ENCODE data around the gene AKR1A1. TPM values are rescaled to one million over a fixed set of nuclear protein-coding genes. Genes with fewer than 3 reads are reported as not detected.
"Not testable (repeated sequence)": the region's sequence is repeated elsewhere in the genome, so short reads cannot be mapped to it uniquely, and the experiment has no call there.

Gene AKR1A1
- 120 TPM for total RNA-seq

DNA sequence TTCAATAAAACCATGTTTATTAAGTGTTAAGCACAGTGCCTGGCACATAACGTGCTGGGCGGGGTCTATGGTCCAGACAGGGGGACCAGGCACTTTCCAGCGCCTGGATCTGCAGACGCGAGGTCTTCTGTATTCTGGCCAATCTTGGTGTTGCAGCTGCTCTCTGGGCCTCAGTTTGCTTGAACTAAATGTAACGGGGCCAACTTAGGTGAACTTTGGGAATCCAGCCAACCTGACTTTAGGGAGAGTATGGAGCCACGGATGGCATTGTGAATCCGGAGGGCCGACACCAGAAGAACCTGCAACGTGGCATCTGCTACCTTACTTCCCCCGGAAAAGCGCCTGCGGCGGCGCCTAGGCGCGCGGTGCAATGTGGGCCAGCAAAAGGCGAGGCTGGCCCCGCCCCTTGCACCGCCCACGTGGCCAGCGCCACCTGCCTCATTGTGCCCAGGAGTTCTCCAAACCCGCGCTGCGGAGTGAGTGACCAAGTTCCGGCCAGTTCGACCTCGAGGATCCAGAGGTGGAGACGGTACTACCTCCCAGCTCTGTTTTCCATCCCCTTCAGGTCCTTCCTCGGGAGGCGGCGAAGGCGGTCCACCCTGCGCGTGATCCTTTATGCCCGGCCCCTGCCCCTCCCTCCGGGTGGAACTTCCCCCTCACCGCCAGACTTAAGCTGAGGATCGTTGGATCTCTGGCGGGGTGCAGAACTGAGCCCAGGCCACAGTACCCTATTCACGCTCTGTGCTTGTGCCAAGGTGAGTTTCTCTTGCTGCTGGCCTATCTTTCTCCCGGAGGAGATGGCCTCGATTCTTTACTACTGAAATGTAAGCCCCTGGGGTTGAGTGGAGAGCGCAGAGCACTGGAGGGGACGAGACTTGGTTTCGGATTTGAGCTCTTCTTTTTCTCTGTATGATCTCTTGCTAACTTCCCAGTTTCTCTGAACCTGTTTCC is at the start of gene AKR1A1:
AKR1A1 (plus strand) TSS at position 426 of the 951 bp plus-strand sequence. CDS start 10,969 bp downstream, outside the sequence.
- peak; percentile 90 for DNase-seq (ENCODE audit: low spot score)

GRCh38 chr1:45501505-45501859 is 49.1 kb upstream of the AKR1A1 start:
- no peak for DNase-seq (ENCODE audit: low spot score)

DNA sequence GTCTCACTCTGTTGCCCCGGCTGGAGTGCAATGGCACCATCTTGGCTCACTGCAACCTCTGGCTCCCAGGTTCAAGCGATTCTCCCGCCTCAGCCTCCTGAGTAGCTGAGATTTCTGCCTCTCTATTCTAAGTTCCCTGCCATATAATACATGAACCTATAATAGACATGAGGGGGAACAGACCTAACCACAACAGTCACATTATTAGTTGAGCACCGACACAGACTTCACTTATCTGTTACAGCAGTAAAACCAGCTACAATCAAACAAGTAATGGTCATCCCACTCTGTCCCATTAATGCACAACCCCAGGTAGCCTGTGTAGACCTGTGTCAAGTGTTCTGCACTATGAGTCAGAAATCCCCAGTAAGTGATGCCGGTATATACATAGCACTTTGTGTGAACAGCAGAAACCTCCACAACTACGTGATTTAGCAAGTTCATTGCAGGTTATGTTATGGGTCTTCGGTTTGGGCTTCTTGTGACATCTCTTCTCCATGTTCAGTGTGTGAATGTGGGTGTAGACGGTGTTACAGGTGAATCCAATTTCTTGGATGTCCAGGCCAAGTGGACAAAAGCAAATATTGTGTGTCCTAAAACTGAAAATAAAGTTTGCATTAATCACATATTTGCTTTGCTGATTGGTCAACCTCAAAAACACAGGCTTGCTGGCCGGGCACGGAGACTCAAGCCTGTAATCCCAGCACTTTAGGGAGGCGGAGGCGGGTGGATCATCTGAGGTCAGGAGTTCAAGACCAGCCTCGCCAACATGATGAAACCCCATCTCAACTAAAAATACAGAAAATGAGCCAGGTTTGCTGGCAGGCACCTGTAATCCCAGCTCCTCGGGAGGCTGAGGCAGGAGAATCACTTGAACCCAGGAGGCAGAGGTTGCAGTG is 46.9 kb upstream of the AKR1A1 start:
- DNase-seq (ENCODE audit: low spot score), result no peak

DNA sequence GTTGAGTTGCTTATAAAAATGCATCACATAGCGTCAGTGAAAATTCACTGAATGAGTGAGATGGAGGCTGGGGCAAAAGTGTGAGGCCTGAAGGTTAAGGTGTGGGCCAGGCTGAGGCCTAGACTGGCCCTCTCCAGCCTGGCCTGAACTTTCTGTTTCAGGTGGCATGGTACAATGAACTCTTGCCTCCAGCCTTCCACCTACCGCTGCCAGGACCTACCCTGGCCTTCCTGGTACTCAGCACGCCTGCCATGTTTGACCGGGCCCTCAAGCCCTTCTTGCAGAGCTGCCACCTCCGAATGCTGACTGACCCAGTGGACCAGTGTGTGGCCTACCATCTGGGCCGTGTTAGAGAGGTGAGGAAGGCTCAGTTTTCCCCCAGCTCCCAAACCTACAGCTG is 43.4 kb upstream of the AKR1A1 start:
- no peak for DNase-seq (ENCODE audit: low spot score)

GRCh38 chr1:45507893-45508292 is 42.7 kb upstream of the AKR1A1 start:
- no peak for DNase-seq (ENCODE audit: low spot score)

GRCh38 chr1:45508295-45509151 is 42.1 kb upstream of the AKR1A1 start:
- no peak for DNase-seq (ENCODE audit: low spot score)

- DNase-seq (ENCODE audit: low spot score), result no peak
Observed at GRCh38 chr1:45510036-45510971, 40.3 kb upstream of the AKR1A1 start.

DNA sequence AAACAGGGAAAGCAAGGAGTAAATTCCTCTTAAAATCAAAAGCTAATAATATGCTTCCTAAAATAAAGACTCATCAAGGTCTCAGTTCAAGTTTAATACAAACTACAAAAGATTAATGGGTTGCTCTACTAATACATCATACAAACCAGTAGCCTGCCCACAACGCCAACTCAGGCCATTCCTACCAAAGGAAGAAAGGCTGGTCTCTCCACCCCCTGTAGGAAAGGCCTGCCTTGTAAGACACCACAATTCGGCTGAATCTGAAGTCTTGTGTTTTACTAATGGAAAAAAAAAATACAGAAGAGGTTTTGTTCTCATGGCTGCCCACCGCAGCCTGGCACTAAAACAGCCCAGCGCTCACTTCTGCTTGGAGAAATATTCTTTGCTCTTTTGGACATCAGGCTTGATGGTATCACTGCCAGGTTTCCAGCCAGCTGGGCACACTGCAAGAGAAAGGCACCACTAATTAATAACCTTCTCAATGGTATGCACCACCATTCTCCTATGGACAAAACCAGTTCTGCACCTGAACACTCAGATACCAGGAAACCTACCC is 39.6 kb upstream of the AKR1A1 start:
- DNase-seq (ENCODE audit: low spot score), result no peak

DNA sequence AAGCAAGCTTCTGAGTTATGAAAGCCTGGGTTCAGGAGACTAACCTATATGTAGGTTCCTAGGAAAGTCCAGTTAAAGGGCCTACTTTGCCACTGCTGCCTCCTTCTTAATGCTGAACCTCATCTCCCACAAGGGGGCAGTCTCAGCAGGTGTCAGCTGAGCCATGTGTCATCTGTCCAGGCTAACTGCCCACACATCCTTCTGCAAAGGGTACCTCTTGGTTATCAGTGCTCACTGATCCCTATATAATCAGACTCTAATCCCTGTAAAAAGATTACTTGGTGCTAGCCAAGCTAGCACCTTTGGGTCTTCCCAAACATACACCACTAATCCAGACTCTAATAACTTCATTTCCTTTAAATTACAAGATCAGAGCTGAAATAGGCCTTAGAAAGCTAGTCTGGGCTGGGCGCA is 38.0 kb upstream of the AKR1A1 start:
- no peak for DNase-seq (ENCODE audit: low spot score)

- DNase-seq (ENCODE audit: low spot score), result not testable (repeated sequence)
Observed at GRCh38 chr1:45513532-45514260, 36.9 kb upstream of the AKR1A1 start.

GRCh38 chr1:45516036-45516435 is 34.6 kb upstream of the AKR1A1 start:
- DNase-seq (ENCODE audit: low spot score), result no peak

GRCh38 chr1:45516465-45516864 is 34.2 kb upstream of the AKR1A1 start:
- DNase-seq (ENCODE audit: low spot score), result no peak

GRCh38 chr1:45518366-45518765 is 32.3 kb upstream of the AKR1A1 start:
- not testable (repeated sequence) for DNase-seq (ENCODE audit: low spot score)

- DNase-seq (ENCODE audit: low spot score), result no peak
Observed at GRCh38 chr1:45518910-45519309, 31.7 kb upstream of the AKR1A1 start.

DNA sequence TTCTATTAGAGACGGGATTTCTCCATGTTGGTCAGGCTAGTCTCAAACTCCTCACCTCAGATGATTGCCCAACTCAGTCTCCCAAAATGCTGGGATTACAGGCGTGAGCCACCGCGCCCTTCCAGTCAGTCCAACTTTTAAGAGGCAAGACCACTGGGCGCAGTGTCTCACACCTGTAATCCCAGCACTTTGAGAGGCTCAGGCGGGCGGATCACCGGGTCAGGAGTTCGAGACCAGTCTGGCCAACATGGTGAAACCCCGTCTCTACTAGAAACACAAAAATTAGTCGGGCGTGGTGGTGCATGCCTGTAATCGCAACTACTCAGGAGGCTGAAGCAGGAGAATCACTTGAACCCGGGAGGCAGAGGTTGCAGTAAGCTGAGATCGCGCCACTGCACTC is 30.9 kb upstream of the AKR1A1 start:
- DNase-seq (ENCODE audit: low spot score), result not testable (repeated sequence)

- peak; percentile 99 for DNase-seq (ENCODE audit: low spot score)
Observed at GRCh38 chr1:45521413-45522323, 29.0 kb upstream of the AKR1A1 start, which contains the start of gene PRDX1. TSS of gene PRDX1 (minus strand) at chr1:45521884. CDS start at chr1:45519043, 2,841 bp downstream.

DNA sequence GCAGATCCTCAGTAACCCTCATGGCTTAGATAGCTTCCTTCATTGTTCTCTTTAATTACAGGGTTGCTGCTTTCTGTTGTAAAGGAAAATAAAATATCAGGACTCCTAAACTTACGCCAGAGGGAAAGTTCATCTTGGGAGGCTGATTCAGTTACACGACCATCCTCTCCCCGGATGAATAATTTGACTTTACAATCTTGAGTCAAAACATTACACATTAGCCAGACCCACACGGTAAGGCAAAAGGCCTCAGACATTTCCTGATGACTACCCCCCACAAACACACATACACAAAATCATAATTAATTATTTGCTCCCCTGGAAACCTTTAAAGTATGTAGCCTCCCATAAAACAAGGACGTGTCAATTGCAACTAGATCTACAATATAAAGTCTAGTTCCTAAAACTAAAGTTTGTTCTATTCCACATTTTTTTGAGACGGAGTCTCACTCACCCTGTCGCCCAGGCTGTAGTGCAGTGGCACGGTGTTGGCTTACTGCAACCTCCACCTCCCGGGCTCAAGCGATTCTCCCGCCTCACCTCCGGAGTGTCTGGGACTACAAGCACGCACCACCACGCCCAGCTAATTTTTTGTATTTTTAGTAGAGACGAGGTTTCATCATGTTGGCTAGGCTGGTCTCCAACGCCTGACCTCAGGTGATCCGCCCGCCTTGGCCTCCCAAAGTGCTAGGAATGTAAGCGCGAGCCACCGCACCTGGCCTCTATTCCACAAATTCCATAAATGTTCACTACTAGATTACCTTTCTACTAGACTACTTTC is 28.1 kb upstream of the AKR1A1 start:
- no peak for DNase-seq (ENCODE audit: low spot score)
